ENCODE results near the gene ITSN2. TPM values are rescaled to one million over a fixed set of nuclear protein-coding genes. Genes with fewer than 3 reads are reported as not detected.
A peak's percentile ranks its signal among the peaks of the same experiment; 100 is the strongest.
"Not testable (repeated sequence)": the region's sequence is repeated elsewhere in the genome, so short reads cannot be mapped to it uniquely, and the experiment has no call there.

ITSN2 gene
- total and polyA plus RNA-seq, 2 donors (not counting 1 experiment from before 2014, with no cell fraction given): 23.1 to 43.4 TPM

- DNase-seq (ENCODE audit: low read depth in 2 of 2): no peak
- peaks cover 2% of the 10 kb centered on the region for H3K36me3 ChIP-seq (ENCODE audit: control insufficient read depth, insufficient read depth, low read length)
- H4K20me1 ChIP-seq (ENCODE audit: control insufficient read depth, extremely low read depth, insufficient read depth, low read length): no peaks in the 10 kb centered on the region
- TF ChIP-seq, protein P1, sequence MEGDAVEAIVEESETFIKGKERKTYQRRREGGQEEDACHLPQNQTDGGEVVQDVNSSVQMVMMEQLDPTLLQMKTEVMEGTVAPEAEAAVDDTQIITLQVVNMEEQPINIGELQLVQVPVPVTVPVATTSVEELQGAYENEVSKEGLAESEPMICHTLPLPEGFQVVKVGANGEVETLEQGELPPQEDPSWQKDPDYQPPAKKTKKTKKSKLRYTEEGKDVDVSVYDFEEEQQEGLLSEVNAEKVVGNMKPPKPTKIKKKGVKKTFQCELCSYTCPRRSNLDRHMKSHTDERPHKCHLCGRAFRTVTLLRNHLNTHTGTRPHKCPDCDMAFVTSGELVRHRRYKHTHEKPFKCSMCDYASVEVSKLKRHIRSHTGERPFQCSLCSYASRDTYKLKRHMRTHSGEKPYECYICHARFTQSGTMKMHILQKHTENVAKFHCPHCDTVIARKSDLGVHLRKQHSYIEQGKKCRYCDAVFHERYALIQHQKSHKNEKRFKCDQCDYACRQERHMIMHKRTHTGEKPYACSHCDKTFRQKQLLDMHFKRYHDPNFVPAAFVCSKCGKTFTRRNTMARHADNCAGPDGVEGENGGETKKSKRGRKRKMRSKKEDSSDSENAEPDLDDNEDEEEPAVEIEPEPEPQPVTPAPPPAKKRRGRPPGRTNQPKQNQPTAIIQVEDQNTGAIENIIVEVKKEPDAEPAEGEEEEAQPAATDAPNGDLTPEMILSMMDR (conservative IDR thresholded peaks at IDR 0.05 in 1 of 2, IDR thresholded peaks at IDR 0.05 in 1 of 2; ENCODE audit: low read depth in 1 of 2, low read length in 2 of 2): no peak
- no peak for TF ChIP-seq EZH2 (IDR thresholded peaks at IDR 0.05; ENCODE audit: low read length, missing control alignments)
- H3K27me3 ChIP-seq (ENCODE audit: control insufficient read depth, insufficient read depth, low read length): no peaks in the 10 kb centered on the region
- no peak overlapping the region for H2AFZ ChIP-seq (ENCODE audit: low read length)
- no peaks in the 10 kb centered on the region for H3K9me3 ChIP-seq (ENCODE audit: control insufficient read depth, insufficient read depth, low read depth, low read length)
- H3K79me2 ChIP-seq (ENCODE audit: control insufficient read depth, insufficient read depth, low read length): no peaks in the 10 kb centered on the region
- H3K4me1 ChIP-seq (ENCODE audit: control insufficient read depth, extremely low read depth, insufficient read depth, low read length): no peaks in the 10 kb centered on the region
- no peak overlapping the region for H3K9ac ChIP-seq (ENCODE audit: insufficient read depth, low read length)
- H3K27ac ChIP-seq (ENCODE audit: insufficient read depth, low read length): no peak overlapping the region
- no peak overlapping the region for H3K4me2 ChIP-seq (ENCODE audit: extremely low read depth, insufficient read depth, low read length)
- H3K4me3 ChIP-seq (replicated peaks in 1 of 4; ENCODE audit: control extremely low read depth in 1 of 4, insufficient read depth in 1 of 4, low read depth in 3 of 4, low read length in 4 of 4): no peak overlapping the region
Measured at GRCh38 chr2:24200799-24201198, 159.5 kb downstream of the ITSN2 start.

- Histone ChIP-seq H4K20me1 (ENCODE audit: control insufficient read depth, extremely low read depth, insufficient read depth, low read length) (no peaks in the 10 kb centered on the region), H3K4me1 (ENCODE audit: control insufficient read depth, extremely low read depth, insufficient read depth, low read length) (no peaks in the 10 kb centered on the region), H3K9ac (ENCODE audit: insufficient read depth, low read length) (no peak overlapping the region), H3K27ac (ENCODE audit: insufficient read depth, low read length) (no peak overlapping the region), H3K9me3 (ENCODE audit: control insufficient read depth, insufficient read depth, low read depth, low read length) (no peaks in the 10 kb centered on the region), H3K4me3 (replicated peaks in 1 of 4; ENCODE audit: control extremely low read depth in 1 of 4, insufficient read depth in 1 of 4, low read depth in 3 of 4, low read length in 4 of 4) (no peak overlapping the region), H3K27me3 (ENCODE audit: control insufficient read depth, insufficient read depth, low read length) (no peaks in the 10 kb centered on the region), H3K79me2 (ENCODE audit: control insufficient read depth, insufficient read depth, low read length) (no peaks in the 10 kb centered on the region), H3K4me2 (ENCODE audit: extremely low read depth, insufficient read depth, low read length) (no peak overlapping the region), H3K36me3 (ENCODE audit: control insufficient read depth, insufficient read depth, low read length) (peaks cover 2% of the 10 kb centered on the region), H2AFZ (ENCODE audit: low read length) (no peak overlapping the region)
- DNase-seq (ENCODE audit: low read depth in 2 of 2): peak in 1 of 2 donors; percentile 8
- TF ChIP-seq EZH2 (IDR thresholded peaks at IDR 0.05; ENCODE audit: low read length, missing control alignments): no peak
- TF ChIP-seq, protein P1 (conservative IDR thresholded peaks at IDR 0.05 in 1 of 2, IDR thresholded peaks at IDR 0.05 in 1 of 2; ENCODE audit: low read depth in 1 of 2, low read length in 2 of 2): no peak
Measured at GRCh38 chr2:24199968-24200590, 160.3 kb downstream of the ITSN2 start.

GRCh38 chr2:24197213-24197612, 163.1 kb downstream of the ITSN2 start:
- not testable (repeated sequence) for H3K9me3 ChIP-seq (ENCODE audit: control insufficient read depth, insufficient read depth, low read depth, low read length); H3K4me2 ChIP-seq (ENCODE audit: extremely low read depth, insufficient read depth, low read length); H3K27ac ChIP-seq (ENCODE audit: insufficient read depth, low read length); H3K9ac ChIP-seq (ENCODE audit: insufficient read depth, low read length); H3K27me3 ChIP-seq (ENCODE audit: control insufficient read depth, insufficient read depth, low read length); H4K20me1 ChIP-seq (ENCODE audit: control insufficient read depth, extremely low read depth, insufficient read depth, low read length); H3K36me3 ChIP-seq (ENCODE audit: control insufficient read depth, insufficient read depth, low read length); H3K4me3 ChIP-seq (replicated peaks in 1 of 4; ENCODE audit: control extremely low read depth in 1 of 4, insufficient read depth in 1 of 4, low read depth in 3 of 4, low read length in 4 of 4); DNase-seq (ENCODE audit: low read depth in 2 of 2); H2AFZ ChIP-seq (ENCODE audit: low read length); H3K4me1 ChIP-seq (ENCODE audit: control insufficient read depth, extremely low read depth, insufficient read depth, low read length); H3K79me2 ChIP-seq (ENCODE audit: control insufficient read depth, insufficient read depth, low read length)
